Right forelimb (tissue), 1 donor: ENCODE data around the gene MMP7.
"Not testable (repeated sequence)": the region's sequence is repeated elsewhere in the genome, so short reads cannot be mapped to it uniquely, and the experiment has no call there.

Experiments used
- DNase-seq: peaks from one replicate; pipeline ENCODE4 v3.0.0-alpha.2; 2018

The MMP7 gene

GRCh38 chr11:102538932-102539331, 8.4 kb upstream of the MMP7 start:
- DNase-seq: no peak

- DNase-seq: no peak
These were observed 3.8 kb upstream of the MMP7 start for GRCh38 chr11:102534261-102534872.

GRCh38 chr11:102528618-102529017, 1.9 kb downstream of the MMP7 start:
- DNase-seq: no peak

- DNase-seq: no peak
These were observed 2.9 kb downstream of the MMP7 start for GRCh38 chr11:102527684-102528083.

GRCh38 chr11:102527041-102527440, 3.5 kb downstream of the MMP7 start:
- DNase-seq: no peak

GRCh38 chr11:102523887-102524286, 6.7 kb downstream of the MMP7 start:
- no peak for DNase-seq

- no peak for DNase-seq
These were observed 7.4 kb downstream of the MMP7 start for GRCh38 chr11:102523189-102523570.

- no peak for DNase-seq
These were observed 8.0 kb downstream of the MMP7 start for GRCh38 chr11:102522312-102523188.

GRCh38 chr11:102521121-102521520, 9.4 kb downstream of the MMP7 start:
- no peak for DNase-seq

GRCh38 chr11:102520514-102520913, 10.0 kb downstream of the MMP7 start:
- DNase-seq: no peak

GRCh38 chr11:102518296-102519094, 12.1 kb downstream of the MMP7 start:
- no peak for DNase-seq

GRCh38 chr11:102517670-102518069, 12.9 kb downstream of the MMP7 start:
- no peak for DNase-seq

GRCh38 chr11:102516179-102516578, 14.4 kb downstream of the MMP7 start:
- DNase-seq: no peak

- DNase-seq: no peak
These were observed 16.7 kb downstream of the MMP7 start for GRCh38 chr11:102513869-102514268.

- DNase-seq: no peak
These were observed 20.0 kb downstream of the MMP7 start for GRCh38 chr11:102510439-102511135.

GRCh38 chr11:102502831-102503230, 27.7 kb downstream of the MMP7 start:
- not testable (repeated sequence) for DNase-seq

GRCh38 chr11:102500829-102501228, 29.7 kb downstream of the MMP7 start:
- DNase-seq: no peak

GRCh38 chr11:102499931-102500330, 30.6 kb downstream of the MMP7 start:
- no peak for DNase-seq

GRCh38 chr11:102499151-102499550, 31.4 kb downstream of the MMP7 start:
- no peak for DNase-seq

GRCh38 chr11:102497061-102497460, 33.5 kb downstream of the MMP7 start:
- no peak for DNase-seq

- no peak for DNase-seq
These were observed 35.1 kb downstream of the MMP7 start for GRCh38 chr11:102495161-102496042.

- no peak for DNase-seq
These were observed 36.3 kb downstream of the MMP7 start for GRCh38 chr11:102494216-102494615.
